T-helper 17 cell (primary cell): ENCODE results near the gene SUB1. TPM values are rescaled to one million over a fixed set of nuclear protein-coding genes. Genes with fewer than 3 reads are reported as not detected.

Source experiments
- ATAC-seq: fragments of 150-1000 bp; cut with Tn5 transposase; 2 replicates; pipeline ENCODE4 v1.10.0; 2021; ENCODE audit warnings: mild to moderate bottlenecking, moderate library complexity
- DNase-seq, 3 donors: peaks; one replicate each; pipeline versions ENCODE4 v3.0.0 to v3.0.0-alpha.2; 2020 to 2021
- H3K9me3 ChIP-seq: one replicate; pipeline ENCODE4 v1.7.0; 2013; ENCODE audit warnings: low read length, mild to moderate bottlenecking; ENCODE audit not compliant: control insufficient read depth, poor library complexity, severe bottlenecking
- H3K27ac Mint-ChIP-seq: one replicate; pipeline ENCODE4 v1.8.0; 2022; ENCODE audit warnings: mild to moderate bottlenecking, moderate library complexity, mixed read lengths
- H3K27me3 Mint-ChIP-seq: one replicate; pipeline ENCODE4 v1.8.0; 2022; ENCODE audit warnings: mixed read lengths
- H3K36me3 Mint-ChIP-seq: one replicate; pipeline ENCODE4 v1.8.0; 2022; ENCODE audit warnings: low read depth, mixed read lengths
- H3K4me1 Mint-ChIP-seq: one replicate; pipeline ENCODE4 v1.8.0; 2022; ENCODE audit warnings: mild to moderate bottlenecking, mixed read lengths
- H3K4me3 Mint-ChIP-seq: one replicate; pipeline ENCODE4 v1.8.0; 2022; ENCODE audit warnings: mild to moderate bottlenecking, moderate library complexity, mixed read lengths
- total RNA-seq, 4 donors: library from RNA in 2 of 4; stranded (reverse) in 2 of 4; gene quantifications; one replicate each; pipeline ENCODE4 v1.2.3 and lab custom pipeline; 2022 to 2026

Gene SUB1
- total RNA-seq, 2 donors from 2014 or later, result 311 to 325 TPM

- no peaks in the 10 kb centered on the region for H3K27me3 Mint-ChIP-seq
- peaks cover 4% of the 10 kb centered on the region for H3K4me1 Mint-ChIP-seq
- no peak for ATAC-seq
- no peak for DNase-seq
- H3K27ac Mint-ChIP-seq, result no peak overlapping the region
- H3K4me3 Mint-ChIP-seq, result no peak overlapping the region
- H3K9me3 ChIP-seq, result no peaks in the 10 kb centered on the region
- no peaks in the 10 kb centered on the region for H3K36me3 Mint-ChIP-seq
These were observed 10.7 kb upstream of the SUB1 start for GRCh38 chr5:32574540-32575175.

- Mint-ChIP-seq H3K27ac (no peak overlapping the region), H3K36me3 (no peaks in the 10 kb centered on the region), H3K27me3 (no peaks in the 10 kb centered on the region), H3K4me3 (no peak overlapping the region), H3K4me1 (peaks cover 21% of the 10 kb centered on the region)
- ATAC-seq (no peak), DNase-seq (no peak)
- H3K9me3 ChIP-seq, result no peaks in the 10 kb centered on the region
These were observed 7.0 kb upstream of the SUB1 start for GRCh38 chr5:32578363-32578762.

- Mint-ChIP-seq H3K27me3 (no peaks in the 10 kb centered on the region), H3K4me1 (peaks cover 25% of the 10 kb centered on the region), H3K27ac (no peak overlapping the region), H3K36me3 (no peaks in the 10 kb centered on the region), H3K4me3 (no peak overlapping the region)
- DNase-seq, result no peak
- no peaks in the 10 kb centered on the region for H3K9me3 ChIP-seq
- no peak for ATAC-seq
These were observed 6.6 kb upstream of the SUB1 start for GRCh38 chr5:32578764-32579163.

- ATAC-seq, result no peak
- peak overlapping the region; percentile 97 for H3K27ac Mint-ChIP-seq
- H3K4me3 Mint-ChIP-seq, result no peak overlapping the region
- H3K9me3 ChIP-seq, result no peaks in the 10 kb centered on the region
- H3K36me3 Mint-ChIP-seq, result peaks cover 3% of the 10 kb centered on the region
- H3K27me3 Mint-ChIP-seq, result no peaks in the 10 kb centered on the region
- no peak for DNase-seq
- peaks cover 44% of the 10 kb centered on the region for H3K4me1 Mint-ChIP-seq
These were observed 4.2 kb upstream of the SUB1 start for GRCh38 chr5:32581010-32581785.

DNA sequence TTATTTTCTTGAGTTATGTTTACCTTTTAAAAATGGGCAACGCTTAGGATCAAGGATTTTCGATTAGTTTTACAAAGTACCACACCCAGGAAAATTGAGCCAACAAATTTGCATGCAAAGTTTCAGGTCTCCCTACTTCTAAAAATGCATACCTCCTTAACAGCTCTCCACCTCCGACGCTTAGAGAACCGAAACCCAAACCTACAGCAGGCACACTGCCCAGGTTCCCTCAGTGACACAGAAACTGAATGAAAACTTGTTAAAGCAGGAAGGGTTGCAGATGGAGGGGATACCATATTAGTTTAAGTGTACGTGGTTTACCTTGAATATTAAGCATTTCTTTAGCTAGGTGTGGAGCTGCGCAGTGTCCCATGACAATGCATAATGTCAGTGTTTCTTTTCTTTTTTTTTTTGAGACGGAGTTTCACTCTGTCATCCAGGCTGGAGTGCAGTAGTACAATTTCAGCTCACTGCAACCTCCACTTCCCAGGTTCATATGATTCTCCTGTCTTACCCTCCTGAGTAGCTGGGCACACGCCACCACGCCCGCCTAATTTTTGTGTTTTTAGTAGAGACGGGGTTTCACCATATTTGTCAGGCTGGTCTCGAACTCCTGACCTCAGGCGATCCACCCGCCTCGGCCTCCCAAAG, 1.6 kb upstream of the SUB1 start:
- peak; percentile 23 for ATAC-seq
- H3K4me1 Mint-ChIP-seq, result peaks cover 54% of the 10 kb centered on the region
- H3K27ac Mint-ChIP-seq, result peak overlapping the region; percentile 97

GRCh38 chr5:32584646-32585045, 711 bp upstream of the SUB1 start:
- no peak for DNase-seq
- Mint-ChIP-seq H3K27me3 (no peaks in the 10 kb centered on the region), H3K36me3 (peaks cover 3% of the 10 kb centered on the region), H3K27ac (peak overlapping the region; percentile 97), H3K4me3 (peak overlapping the region; percentile 99), H3K4me1 (peaks cover 58% of the 10 kb centered on the region)
- H3K9me3 ChIP-seq, result no peaks in the 10 kb centered on the region
- no peak for ATAC-seq

More for the DNA sequence above, 1.6 kb upstream of the SUB1 start:
- DNase-seq, result no peak
- H3K27me3 Mint-ChIP-seq, result no peaks in the 10 kb centered on the region
- no peaks in the 10 kb centered on the region for H3K9me3 ChIP-seq
- H3K36me3 Mint-ChIP-seq, result peaks cover 3% of the 10 kb centered on the region
- peak overlapping the region; percentile 85 for H3K4me3 Mint-ChIP-seq

GRCh38 chr5:32585122-32585445, 273 bp upstream of the SUB1 start:
- no peaks in the 10 kb centered on the region for H3K9me3 ChIP-seq
- Mint-ChIP-seq H3K4me1 (peaks cover 58% of the 10 kb centered on the region), H3K36me3 (peaks cover 3% of the 10 kb centered on the region), H3K27me3 (no peaks in the 10 kb centered on the region), H3K4me3 (peak overlapping the region; percentile 99), H3K27ac (peak overlapping the region; percentile 97)
- DNase-seq (no peak), ATAC-seq (no peak)

DNA sequence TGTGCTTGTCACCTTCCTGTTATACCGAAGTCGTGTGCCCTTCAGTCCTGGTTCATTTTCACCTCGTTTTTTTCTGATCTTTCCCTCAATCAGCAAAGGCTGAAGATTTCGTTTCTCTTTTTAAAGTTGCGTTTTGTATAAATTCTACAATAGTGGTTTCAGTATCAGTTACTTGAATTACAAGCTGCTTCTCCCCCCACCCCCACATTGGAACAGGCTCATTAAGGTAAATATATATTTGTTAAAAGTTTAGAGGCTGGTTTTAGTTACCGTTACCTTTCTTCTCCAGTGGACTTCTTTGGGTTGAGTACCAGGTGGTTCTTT, 881 bp downstream of the SUB1 start:
- Mint-ChIP-seq H3K36me3 (peaks cover 3% of the 10 kb centered on the region), H3K4me1 (peaks cover 58% of the 10 kb centered on the region), H3K27me3 (no peaks in the 10 kb centered on the region), H3K4me3 (peak overlapping the region; percentile 99), H3K27ac (peak overlapping the region; percentile 97)
- no peak for DNase-seq
- no peaks in the 10 kb centered on the region for H3K9me3 ChIP-seq
- ATAC-seq, result no peak

GRCh38 chr5:32587067-32587551, 1.8 kb downstream of the SUB1 start:
- ATAC-seq (no peak), DNase-seq (no peak)
- Mint-ChIP-seq H3K27ac (peak overlapping the region; percentile 97), H3K4me3 (peak overlapping the region; percentile 99), H3K4me1 (peaks cover 56% of the 10 kb centered on the region), H3K27me3 (no peaks in the 10 kb centered on the region), H3K36me3 (peaks cover 4% of the 10 kb centered on the region)
- H3K9me3 ChIP-seq, result no peaks in the 10 kb centered on the region

GRCh38 chr5:32589416-32589815, 4.1 kb downstream of the SUB1 start:
- H3K4me3 Mint-ChIP-seq, result no peak overlapping the region
- no peaks in the 10 kb centered on the region for H3K9me3 ChIP-seq
- H3K27me3 Mint-ChIP-seq, result no peaks in the 10 kb centered on the region
- H3K27ac Mint-ChIP-seq, result peak overlapping the region; percentile 69
- no peak for ATAC-seq
- no peak for DNase-seq
- H3K4me1 Mint-ChIP-seq, result peaks cover 52% of the 10 kb centered on the region
- peaks cover 11% of the 10 kb centered on the region for H3K36me3 Mint-ChIP-seq

DNA sequence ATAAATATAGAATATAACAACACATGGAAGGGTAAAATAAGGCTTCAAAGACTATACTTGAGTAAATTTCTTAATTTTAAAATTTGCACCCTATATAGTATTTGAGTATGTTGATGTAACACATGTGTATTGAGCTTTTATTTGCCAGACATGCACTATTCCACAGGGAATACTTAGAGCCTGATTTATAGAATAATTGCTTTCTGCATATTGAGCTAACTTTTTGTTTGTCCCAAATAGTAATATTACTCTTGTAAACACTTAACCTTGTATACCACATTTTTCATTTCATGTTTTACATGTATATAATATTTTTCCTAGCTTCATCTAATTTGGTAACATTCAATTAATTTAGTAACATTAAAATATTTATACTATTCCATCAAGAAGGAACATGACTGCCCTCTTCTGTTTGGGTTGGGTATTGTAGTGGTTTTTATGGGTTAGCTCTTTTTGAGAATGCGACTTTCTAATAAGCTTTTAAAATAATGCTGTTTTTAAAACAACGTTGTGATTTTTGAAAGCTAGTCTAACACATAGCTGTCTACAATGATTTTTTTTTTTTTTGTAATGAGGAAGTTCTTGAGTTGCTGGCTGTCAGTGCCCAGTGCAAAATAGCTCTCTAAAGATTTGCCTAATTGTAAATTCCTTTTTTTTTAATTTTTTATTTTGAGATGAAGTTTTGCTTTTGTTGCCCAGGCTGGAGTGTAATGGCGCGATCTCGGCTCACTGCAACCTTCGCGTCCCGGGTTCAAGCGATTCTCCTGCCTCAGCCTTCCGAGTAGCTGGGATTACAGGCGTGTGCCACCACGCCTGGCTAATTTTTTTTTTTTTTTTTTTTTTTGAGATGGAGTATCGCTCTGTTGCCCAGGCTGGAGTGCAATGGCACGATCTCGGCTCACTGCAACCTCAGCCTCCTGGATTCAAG, 4.8 kb downstream of the SUB1 start:
- DNase-seq (peak in 1 of 3 donors; percentile 39), ATAC-seq (no peak)
- peaks cover 45% of the 10 kb centered on the region for H3K4me1 Mint-ChIP-seq
- H3K4me3 Mint-ChIP-seq, result peak overlapping the region; percentile 39
- peaks cover 11% of the 10 kb centered on the region for H3K36me3 Mint-ChIP-seq
- H3K27me3 Mint-ChIP-seq, result no peaks in the 10 kb centered on the region
- H3K27ac Mint-ChIP-seq, result peak overlapping the region; percentile 92
- H3K9me3 ChIP-seq, result no peaks in the 10 kb centered on the region

DNA sequence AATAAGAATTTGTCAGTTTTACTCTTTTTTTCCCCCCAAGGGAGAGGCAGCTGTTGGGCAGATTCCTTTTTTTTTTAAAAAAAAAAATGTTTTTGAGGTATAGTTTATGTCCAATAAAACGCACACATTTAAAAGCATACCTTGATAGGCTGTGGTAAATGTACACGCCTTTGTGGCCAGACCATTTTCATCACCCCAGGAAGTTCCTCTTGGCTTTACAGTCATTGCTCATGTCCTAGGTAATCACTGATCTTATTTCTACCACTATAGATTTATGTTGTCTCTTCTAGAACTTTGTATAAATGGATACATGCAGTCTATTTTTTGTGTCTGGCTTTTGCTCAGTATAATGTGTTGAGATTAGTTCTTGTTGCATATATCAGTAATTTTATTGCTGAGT, 9.8 kb downstream of the SUB1 start:
- DNase-seq (no peak), ATAC-seq (peak; percentile 35)
- H3K4me3 Mint-ChIP-seq, result peak overlapping the region; percentile 19
- peaks cover 14% of the 10 kb centered on the region for H3K36me3 Mint-ChIP-seq
- no peaks in the 10 kb centered on the region for H3K27me3 Mint-ChIP-seq
- peaks cover 52% of the 10 kb centered on the region for H3K4me1 Mint-ChIP-seq
- H3K9me3 ChIP-seq, result no peaks in the 10 kb centered on the region
- H3K27ac Mint-ChIP-seq, result peak overlapping the region; percentile 67
